UCSD-AML1 (cell line): ENCODE data around the gene BRICD5.

Source experiments
- DNase-seq: peaks from one replicate; lab custom pipeline; 2025; ENCODE audit not compliant: unreplicated experiment; lab: John Stamatoyannopoulos, UW

BRICD5 gene

GRCh38 chr16:2181952-2182351 lies 28.7 kb downstream of the BRICD5 start:
- no peak for DNase-seq

GRCh38 chr16:2180962-2181923 lies 29.4 kb downstream of the BRICD5 start:
- no peak for DNase-seq

- no peak for DNase-seq
Measured at GRCh38 chr16:2180461-2180860, 30.2 kb downstream of the BRICD5 start.

GRCh38 chr16:2179576-2179975 lies 31.1 kb downstream of the BRICD5 start:
- DNase-seq, result no peak

- no peak for DNase-seq
Measured at GRCh38 chr16:2179107-2179501, 31.6 kb downstream of the BRICD5 start.

- no peak for DNase-seq
Measured at GRCh38 chr16:2178321-2179106, 32.1 kb downstream of the BRICD5 start.

GRCh38 chr16:2177561-2177960 lies 33.1 kb downstream of the BRICD5 start:
- DNase-seq, result no peak

- DNase-seq, result no peak
Measured at GRCh38 chr16:2177101-2177500, 33.6 kb downstream of the BRICD5 start.

- DNase-seq, result no peak
Measured at GRCh38 chr16:2176047-2176446, 34.6 kb downstream of the BRICD5 start.

GRCh38 chr16:2175454-2175853 lies 35.2 kb downstream of the BRICD5 start:
- DNase-seq, result no peak

- no peak for DNase-seq
Measured at GRCh38 chr16:2174396-2175131, 36.1 kb downstream of the BRICD5 start.

- no peak for DNase-seq
Measured at GRCh38 chr16:2173916-2174315, 36.7 kb downstream of the BRICD5 start.

GRCh38 chr16:2173366-2173765 lies 37.3 kb downstream of the BRICD5 start:
- no peak for DNase-seq

GRCh38 chr16:2172688-2173335 lies 37.9 kb downstream of the BRICD5 start:
- DNase-seq, result no peak

- no peak for DNase-seq
Measured at GRCh38 chr16:2171601-2172178, 39.0 kb downstream of the BRICD5 start.

GRCh38 chr16:2170587-2171435 lies 39.9 kb downstream of the BRICD5 start:
- no peak for DNase-seq

- no peak for DNase-seq
Measured at GRCh38 chr16:2170080-2170479, 40.6 kb downstream of the BRICD5 start.

GRCh38 chr16:2167068-2167638 lies 43.5 kb downstream of the BRICD5 start:
- no peak for DNase-seq
